HG02588 (cell line): ENCODE data around the gene UST.
"Not testable (repeated sequence)": the region's sequence is repeated elsewhere in the genome, so short reads cannot be mapped to it uniquely, and the experiment has no call there.

Experiments
- ATAC-seq: cut with Tn5 transposase; IDR thresholded peaks from one replicate; pipeline ENCODE4 v1.9.1; 2021; ENCODE audit warnings: mild to moderate bottlenecking, moderate library complexity; ENCODE audit not compliant: unreplicated experiment

The UST gene

DNA sequence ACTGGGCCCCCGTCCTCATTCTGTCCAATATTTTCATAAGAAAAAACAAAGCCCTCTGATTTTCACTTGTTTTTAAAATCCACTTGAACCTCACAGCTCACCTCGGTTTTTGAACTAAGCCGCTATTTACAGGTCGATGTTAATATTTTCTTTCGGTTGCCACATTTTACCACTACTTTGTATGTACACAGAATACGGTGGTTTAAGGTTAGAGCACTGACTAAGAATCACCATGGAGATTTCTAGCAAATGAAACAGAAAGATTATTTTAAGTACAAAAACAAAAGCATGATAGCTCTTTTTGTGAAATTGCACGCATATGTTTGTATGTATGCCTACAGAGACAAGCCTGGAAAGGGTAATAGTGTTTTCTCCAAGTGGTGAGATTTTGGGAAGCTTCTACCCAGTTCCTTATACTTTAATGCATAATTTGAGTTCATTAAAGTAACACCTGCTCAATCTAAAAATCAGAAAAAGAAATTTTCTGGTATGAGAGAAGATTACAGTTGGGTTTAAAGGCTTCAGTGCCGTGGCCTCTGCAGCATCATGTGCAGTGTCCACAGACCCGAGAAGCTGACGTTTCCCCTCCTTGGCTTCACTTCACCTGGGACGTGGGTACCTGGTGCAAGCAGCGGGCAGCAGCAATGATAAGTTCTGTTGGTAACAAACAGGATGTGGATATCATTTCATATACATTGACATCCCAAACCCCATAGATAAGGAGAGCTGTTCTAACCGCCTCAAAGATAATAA, 144.0 kb downstream of the UST start:
- no peak for ATAC-seq

DNA sequence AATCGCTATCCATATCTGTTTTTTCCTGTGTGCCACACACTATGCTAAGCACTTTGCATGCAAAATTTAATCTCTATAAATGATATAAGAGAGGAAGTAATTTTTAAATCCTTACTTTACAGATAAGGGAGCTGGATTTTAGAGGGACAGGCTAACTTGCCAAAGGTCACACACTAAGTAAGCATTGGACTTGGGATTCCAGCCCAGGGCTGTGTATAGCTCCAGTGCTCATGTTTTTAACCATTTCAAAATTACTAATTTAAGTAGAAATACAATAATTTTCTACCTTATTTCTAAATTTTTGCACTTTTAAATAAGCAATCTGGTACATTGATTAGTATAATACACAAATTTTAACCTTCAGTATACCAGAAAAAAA, 144.6 kb downstream of the UST start:
- no peak for ATAC-seq

DNA sequence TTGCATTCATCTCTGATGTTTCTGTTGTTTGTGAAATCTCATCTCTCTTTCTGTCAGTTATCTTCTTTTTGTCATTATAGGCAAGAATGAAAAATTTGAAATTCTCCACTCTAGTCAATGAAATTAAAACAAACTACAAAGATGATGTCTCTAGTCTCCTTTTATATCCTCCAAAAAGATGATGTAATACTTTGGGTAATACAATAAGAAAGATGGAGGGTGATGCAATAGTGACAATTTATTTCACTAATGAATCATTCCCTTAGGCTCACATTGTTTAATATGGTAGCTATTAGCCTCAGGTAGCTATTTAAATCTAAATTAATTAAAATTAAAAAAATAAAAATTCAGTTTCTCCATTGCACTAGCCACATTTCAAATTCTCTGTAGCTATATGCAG, 145.4 kb downstream of the UST start:
- no peak for ATAC-seq

DNA sequence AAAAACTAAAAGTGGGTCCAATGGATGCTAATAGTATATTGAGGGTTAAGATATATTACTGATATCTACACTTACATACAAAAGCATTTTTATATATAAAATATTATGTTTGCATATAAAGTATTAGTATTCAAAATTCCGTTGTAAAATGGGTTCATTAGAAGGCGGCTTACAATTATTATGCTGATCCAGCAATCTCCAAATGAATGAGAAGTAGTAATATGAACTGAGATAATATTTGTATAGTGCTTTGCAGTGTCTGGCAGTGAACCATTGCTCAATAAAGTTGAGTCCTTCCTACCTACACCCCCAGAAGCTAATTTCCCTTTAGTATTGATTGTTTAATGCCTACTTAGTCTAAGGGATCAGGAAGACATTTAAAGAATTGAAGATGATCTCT, 146.2 kb downstream of the UST start:
- ATAC-seq: no peak

GRCh38 chr6:148893481-148893880, 146.7 kb downstream of the UST start:
- no peak for ATAC-seq

- no peak for ATAC-seq
Observed at GRCh38 chr6:148898376-148899014, 151.7 kb downstream of the UST start.

DNA sequence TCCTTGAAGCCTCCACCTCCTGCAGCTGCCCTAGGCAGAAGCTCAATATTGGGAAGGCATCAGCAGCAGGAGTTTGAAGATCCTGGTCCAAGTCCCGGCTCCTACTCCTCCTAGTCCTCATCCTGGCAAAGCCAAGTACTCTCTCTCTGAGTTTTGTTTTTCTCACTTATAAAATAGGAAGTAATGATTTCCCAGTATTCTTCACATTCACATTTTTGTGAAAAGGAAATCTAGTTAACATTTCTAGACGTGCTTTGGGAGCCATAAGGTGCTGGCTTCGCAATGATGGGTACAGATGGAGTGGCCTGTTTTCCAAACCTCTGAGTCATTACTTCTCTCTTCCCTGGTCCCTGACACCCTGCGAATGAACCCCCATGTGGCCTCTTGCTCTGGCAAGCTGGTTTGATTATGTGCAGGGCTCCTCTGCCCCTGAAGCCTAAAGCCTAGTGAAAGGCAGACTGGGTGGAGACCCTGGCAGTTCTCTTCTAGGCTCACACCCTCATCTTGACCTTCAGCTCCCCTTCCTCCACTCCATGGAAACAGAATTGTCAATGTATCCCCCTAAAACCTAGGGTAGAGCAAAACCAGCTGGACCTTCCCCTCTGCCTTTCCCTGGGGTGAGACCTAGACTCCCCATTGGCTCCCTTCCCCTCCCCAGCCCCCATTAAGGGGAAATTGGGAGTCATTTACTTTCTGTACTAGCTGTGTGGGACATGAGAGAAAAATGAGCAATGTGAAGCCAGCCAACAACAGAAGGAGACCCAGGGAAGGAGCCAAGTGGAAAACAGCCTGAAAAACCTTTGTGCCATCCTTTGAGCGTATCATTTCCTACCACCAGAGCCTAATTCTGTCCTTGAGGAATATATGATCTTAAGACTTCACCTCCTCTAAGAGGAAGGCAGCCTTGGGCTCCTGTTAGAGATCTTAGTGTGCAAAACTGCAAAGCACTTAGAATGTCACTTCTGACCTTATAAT, 158.4 kb downstream of the UST start:
- no peak for ATAC-seq

GRCh38 chr6:148905901-148906300, 159.1 kb downstream of the UST start:
- no peak for ATAC-seq

GRCh38 chr6:148906386-148906785, 159.6 kb downstream of the UST start:
- ATAC-seq: no peak

DNA sequence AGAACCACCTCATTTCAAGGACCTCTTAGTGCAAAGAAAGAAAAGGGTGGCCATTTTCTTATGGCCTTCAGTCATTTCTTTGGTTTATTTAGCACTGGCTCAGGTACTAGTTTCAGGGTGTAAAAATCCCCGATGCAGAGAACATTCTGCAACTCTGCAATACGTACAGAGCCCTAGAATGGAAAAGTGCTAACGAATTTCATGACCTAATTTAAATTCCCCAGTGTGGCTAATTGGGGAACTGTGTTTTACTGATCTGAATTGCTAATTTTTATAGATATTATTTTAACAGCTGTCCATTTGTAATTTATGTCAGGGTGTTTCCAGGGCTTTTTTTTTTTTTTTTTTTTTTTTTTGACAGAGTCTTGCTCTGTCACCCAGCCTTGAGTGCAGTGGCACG, 160.7 kb downstream of the UST start:
- ATAC-seq: peak; percentile 80

DNA sequence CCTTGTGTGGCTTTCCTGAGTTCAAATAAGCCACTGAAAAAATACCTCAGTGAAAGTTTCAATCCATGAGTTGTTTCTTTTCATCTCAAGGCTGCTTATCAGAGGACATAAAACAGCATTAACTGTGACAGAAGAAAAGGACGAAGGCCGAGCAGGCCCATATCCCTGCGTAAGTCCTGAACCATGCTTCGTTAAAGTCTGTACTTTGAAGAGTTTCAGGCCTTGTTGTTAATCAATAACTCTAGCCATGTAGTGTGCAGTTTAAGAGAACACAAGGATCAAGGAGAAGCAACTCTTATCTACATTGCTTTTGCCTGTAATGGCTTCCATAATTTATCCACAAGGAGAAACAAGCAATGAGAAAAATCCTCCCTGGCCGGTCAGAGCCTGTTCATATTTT, 165.4 kb downstream of the UST start:
- no peak for ATAC-seq

DNA sequence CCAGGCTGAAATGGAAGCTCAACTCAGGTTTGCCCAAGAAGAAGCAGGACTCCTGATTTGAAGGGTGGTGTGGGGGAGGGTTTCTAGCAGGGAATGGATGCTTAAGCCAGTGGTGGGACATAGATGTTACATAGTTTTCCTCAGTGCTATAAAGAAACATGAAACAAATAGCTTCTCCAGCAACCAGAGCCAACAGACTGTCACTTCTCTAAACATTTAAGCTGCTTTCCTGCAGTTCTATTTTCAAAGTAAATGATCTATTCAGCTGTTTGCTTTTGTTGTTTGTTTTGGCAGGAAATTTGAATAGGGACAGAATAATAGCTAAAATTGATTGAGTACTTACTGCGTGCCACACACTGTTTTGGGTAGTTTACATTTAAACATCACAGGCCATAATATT, 169.0 kb downstream of the UST start:
- ATAC-seq: no peak

DNA sequence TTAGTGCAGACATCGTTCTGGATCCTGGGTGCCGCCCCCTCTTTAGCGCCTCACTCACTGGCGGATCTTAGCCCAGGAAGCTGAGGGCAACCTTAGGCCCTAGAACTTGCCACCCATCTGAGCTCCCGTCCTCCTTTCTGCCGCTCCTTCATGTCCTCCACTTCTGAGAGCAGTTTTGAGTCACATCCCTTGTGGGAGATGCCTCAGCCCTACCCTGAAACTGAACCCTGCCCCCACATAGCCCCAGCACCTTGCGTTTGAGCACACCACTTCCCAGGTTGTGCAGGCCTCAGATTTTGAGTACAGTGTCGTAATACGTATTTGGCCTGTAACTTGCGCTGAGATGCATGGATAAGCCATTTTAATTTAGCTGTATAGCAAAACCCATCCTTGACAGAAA, 169.7 kb downstream of the UST start:
- ATAC-seq: not testable (repeated sequence)

- ATAC-seq: no peak
Observed at GRCh38 chr6:148924226-148925012, 177.6 kb downstream of the UST start.

GRCh38 chr6:148925701-148926100, 178.9 kb downstream of the UST start:
- no peak for ATAC-seq

DNA sequence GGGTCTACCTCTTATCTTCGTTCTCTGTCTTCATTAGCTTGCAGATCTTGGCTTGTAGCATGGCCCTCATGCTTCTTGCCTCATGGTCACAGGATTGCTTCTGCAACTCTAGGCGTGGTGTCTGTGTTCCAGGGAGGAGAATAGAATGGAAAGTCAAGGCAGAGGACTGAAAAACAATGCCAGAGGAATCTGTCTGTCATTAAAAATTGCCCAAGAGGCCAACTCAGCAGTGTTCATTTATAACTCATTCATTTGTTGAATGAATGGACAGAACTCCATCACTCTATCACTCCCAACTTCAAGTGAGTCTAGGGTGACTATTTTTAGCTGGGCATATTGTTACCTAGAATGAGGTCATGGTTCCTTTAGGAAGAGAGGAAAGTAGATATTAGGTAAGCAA, 179.6 kb downstream of the UST start:
- no peak for ATAC-seq

- no peak for ATAC-seq
Observed at GRCh38 chr6:148927586-148927985, 180.8 kb downstream of the UST start.

DNA sequence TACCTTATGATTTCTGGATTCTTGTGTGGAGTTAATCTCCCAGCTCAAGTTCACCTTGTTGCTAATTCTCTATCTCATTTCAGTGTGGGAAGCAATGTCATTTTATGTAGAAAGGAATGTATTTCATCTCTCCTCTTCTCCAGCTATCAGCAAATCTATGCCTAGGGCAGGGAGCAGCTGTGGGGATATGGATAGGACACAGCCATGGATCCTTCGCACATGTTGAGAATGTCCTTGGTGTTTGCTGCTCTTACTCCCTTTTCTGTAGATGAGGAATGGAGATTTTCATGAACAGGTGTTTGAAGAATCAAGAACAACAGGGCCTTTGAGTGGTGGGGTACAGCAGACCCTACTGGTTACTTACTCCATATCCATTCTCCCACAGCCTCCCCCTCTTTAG, 182.0 kb downstream of the UST start:
- no peak for ATAC-seq

DNA sequence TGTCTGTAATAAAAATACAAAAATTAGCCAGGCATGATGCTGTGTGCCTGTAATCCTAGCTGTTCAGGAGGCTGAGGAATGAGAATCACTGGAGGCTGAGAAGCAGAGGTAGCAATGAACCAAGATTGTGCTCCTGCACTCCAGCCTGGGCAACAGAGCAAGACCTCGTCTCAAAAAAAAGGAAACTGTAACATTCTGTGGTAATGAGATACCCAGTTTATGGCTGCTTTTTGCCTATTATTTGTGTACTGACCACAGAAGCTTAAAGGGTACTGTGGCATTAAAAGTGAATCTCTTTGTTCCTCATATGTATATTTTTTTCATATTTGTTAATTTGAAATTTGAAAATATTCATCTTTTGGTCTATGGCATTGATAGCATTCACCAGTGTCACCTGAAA, 185.4 kb downstream of the UST start:
- no peak for ATAC-seq

- no peak for ATAC-seq
Observed at GRCh38 chr6:148932731-148933130, 185.9 kb downstream of the UST start.

GRCh38 chr6:148934539-148934938, 187.7 kb downstream of the UST start:
- ATAC-seq: no peak
